ENCODE data around the gene BPI. TPM values are rescaled to one million over a fixed set of nuclear protein-coding genes. Genes with fewer than 3 reads are reported as not detected.
"Not testable (repeated sequence)": the region's sequence is repeated elsewhere in the genome, so short reads cannot be mapped to it uniquely, and the experiment has no call there.

BPI gene
- not detected in 2 replicates for total RNA-seq (2014; rRNA removed; shearing (Covaris generic))
- polyA plus RNA-seq (2016; fragmentation: Nextera tagmentation; extraction: Ambion mirVana) = 0.10 TPM in 1 of 2 replicates, not detected in the other

DNA sequence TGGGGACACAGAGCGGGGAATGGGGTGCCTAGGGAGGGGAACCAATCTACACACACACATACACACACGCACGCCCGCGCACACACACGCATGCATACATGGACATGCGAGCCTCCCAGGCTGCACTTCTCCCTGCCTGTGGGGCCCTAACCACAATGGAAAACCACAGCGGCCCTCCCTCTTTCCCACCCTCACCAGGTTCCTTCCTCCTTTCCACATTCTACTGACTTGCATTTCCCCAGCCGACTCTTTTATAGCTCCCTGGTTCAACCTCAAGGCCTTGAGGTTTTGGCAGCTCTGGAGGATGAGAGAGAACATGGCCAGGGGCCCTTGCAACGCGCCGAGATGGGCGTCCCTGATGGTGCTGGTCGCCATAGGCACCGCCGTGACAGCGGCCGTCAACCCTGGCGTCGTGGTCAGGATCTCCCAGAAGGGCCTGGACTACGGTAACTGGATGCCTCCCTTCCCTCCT lies at the start of gene BPI:
BPI (plus strand) TSS at position 249 of the 472 bp plus-strand sequence; CDS start at position 317, 68 bp downstream.
- Histone ChIP-seq H2AFZ (no peak within 1 kb of the TSS), H3K4me1 (ENCODE audit: insufficient read depth) (peaks cover 12% of the 10 kb centered on the region), H3F3A (ENCODE audit: insufficient read depth) (no peaks in the 10 kb centered on the region), H3K4me2 (ENCODE audit: unreplicated experiment) (no peak within 1 kb of the TSS), H3K36me3 (ENCODE audit: low read depth) (no peaks in the 10 kb centered on the region), H3K9ac (no peak within 1 kb of the TSS), H4K20me1 (ENCODE audit: insufficient read depth) (no peaks in the 10 kb centered on the region), H3K27ac (no peak within 1 kb of the TSS), H3K79me2 (ENCODE audit: insufficient read depth) (no peaks in the 10 kb centered on the region), H3K27me3 (replicated peaks; ENCODE audit: insufficient read depth) (no peaks in the 10 kb centered on the region), H3K9me3 (ENCODE audit: low read depth) (no peaks in the 10 kb centered on the region), H3K4me3 (no peak within 1 kb of the TSS), H3K9me2 (ENCODE audit: insufficient read depth) (no peaks in the 10 kb centered on the region)
- no peak for DNase-seq
- 84 to 86% methylated on average over 19 to 21 of the region's 21 CpGs for WGBS, 2 experiments (ENCODE audit: low coverage in 1 of 2, low lambda C conversion rate in 2 of 2, missing lambda C conversion rate in 2 of 2)
- in situ Hi-C loops (cut with MboI) = no loop called here
- TF ChIP-seq EZH2 (IDR thresholded peaks at IDR 0.05; ENCODE audit: insufficient read depth, poor library complexity, severe bottlenecking) (no peak), EZH2phosphoT487 (IDR thresholded peaks at IDR 0.05; ENCODE audit: insufficient read depth, low read depth) (no peak)

DNA sequence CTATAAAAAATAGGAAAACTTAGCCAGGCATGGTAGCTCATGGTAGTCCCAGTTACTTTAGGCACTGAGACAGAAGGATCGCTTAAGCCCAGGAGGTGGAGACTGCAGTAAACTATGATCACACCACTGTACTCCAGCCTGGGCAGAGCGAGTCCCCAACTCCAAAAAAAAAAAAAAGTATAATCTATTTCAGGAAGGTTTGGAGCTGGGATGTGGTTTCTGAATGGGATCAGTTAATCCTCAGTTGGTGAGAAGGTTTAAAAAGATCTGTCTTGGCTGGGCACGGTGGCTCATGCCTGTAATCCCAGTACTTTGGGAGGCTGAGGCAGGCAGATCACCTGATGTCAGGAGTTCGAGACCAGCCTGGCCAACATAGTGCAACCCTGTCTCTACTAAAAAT lies 49.3 kb upstream of the BPI start:
- WGBS, 2 experiments (ENCODE audit: low coverage in 1 of 2, low lambda C conversion rate in 2 of 2, missing lambda C conversion rate in 2 of 2) = 76 to 77% methylated on average over 4 of the region's 4 CpGs

GRCh38 chr20:38255393-38255792 lies 48.6 kb upstream of the BPI start:
- H3K79me2 ChIP-seq (ENCODE audit: insufficient read depth) = peaks cover 29% of the 10 kb centered on the region
- H3K4me1 ChIP-seq (ENCODE audit: insufficient read depth) = peaks cover 46% of the 10 kb centered on the region
- H4K20me1 ChIP-seq (ENCODE audit: insufficient read depth) = no peaks in the 10 kb centered on the region
- WGBS, 2 experiments (ENCODE audit: low coverage in 1 of 2, low lambda C conversion rate in 2 of 2, missing lambda C conversion rate in 2 of 2) = 1 to 4% methylated on average over 5 of the region's 5 CpGs
- no peaks in the 10 kb centered on the region for H3K36me3 ChIP-seq (ENCODE audit: low read depth)
- no peaks in the 10 kb centered on the region for H3K27me3 ChIP-seq (replicated peaks; ENCODE audit: insufficient read depth)
- H2AFZ ChIP-seq = peak overlapping the region; percentile 26; the same call in 1 of the 2 replicates
- H3K4me3 ChIP-seq = no peak overlapping the region
- H3K9me3 ChIP-seq (ENCODE audit: low read depth) = no peaks in the 10 kb centered on the region
- peaks cover 29% of the 10 kb centered on the region for H3F3A ChIP-seq (ENCODE audit: insufficient read depth)
- no peaks in the 10 kb centered on the region for H3K9me2 ChIP-seq (ENCODE audit: insufficient read depth)
- peak overlapping the region; percentile 63 for H3K27ac ChIP-seq
- peak overlapping the region; percentile 27; the same call in 1 of the 2 replicates for H3K9ac ChIP-seq
- peak overlapping the region; percentile 18 for H3K4me2 ChIP-seq (ENCODE audit: unreplicated experiment)
- TF ChIP-seq EZH2 (IDR thresholded peaks at IDR 0.05; ENCODE audit: insufficient read depth, poor library complexity, severe bottlenecking) = no peak
- no peak for TF ChIP-seq EZH2phosphoT487 (IDR thresholded peaks at IDR 0.05; ENCODE audit: insufficient read depth, low read depth)
- peak; percentile 88 for DNase-seq
- in situ Hi-C loops (cut with MboI) = no loop called here

More for the DNA sequence above, 49.3 kb upstream of the BPI start:
- H3K27ac ChIP-seq; H3K36me3 ChIP-seq (ENCODE audit: low read depth); H3K27me3 ChIP-seq (replicated peaks; ENCODE audit: insufficient read depth); H3K9ac ChIP-seq; H3K4me3 ChIP-seq; H2AFZ ChIP-seq; H4K20me1 ChIP-seq (ENCODE audit: insufficient read depth); in situ Hi-C loops (cut with MboI); H3K9me3 ChIP-seq (ENCODE audit: low read depth); DNase-seq; H3K9me2 ChIP-seq (ENCODE audit: insufficient read depth); H3K4me2 ChIP-seq (ENCODE audit: unreplicated experiment): not testable (repeated sequence)
- peaks cover 29% of the 10 kb centered on the region for H3K79me2 ChIP-seq (ENCODE audit: insufficient read depth)
- H3F3A ChIP-seq (ENCODE audit: insufficient read depth) = peaks cover 28% of the 10 kb centered on the region
- peaks cover 47% of the 10 kb centered on the region for H3K4me1 ChIP-seq (ENCODE audit: insufficient read depth)

- Histone ChIP-seq H3K9me3 (ENCODE audit: low read depth) (no peaks in the 10 kb centered on the region), H3K4me2 (ENCODE audit: unreplicated experiment) (peak overlapping the region; percentile 18), H2AFZ (peak overlapping the region; percentile 26; the same call in 1 of the 2 replicates), H3K36me3 (ENCODE audit: low read depth) (no peaks in the 10 kb centered on the region), H3K4me3 (no peak overlapping the region), H3K9me2 (ENCODE audit: insufficient read depth) (no peaks in the 10 kb centered on the region), H4K20me1 (ENCODE audit: insufficient read depth) (no peaks in the 10 kb centered on the region), H3K4me1 (ENCODE audit: insufficient read depth) (peaks cover 46% of the 10 kb centered on the region), H3K27ac (peak overlapping the region; percentile 63), H3K27me3 (replicated peaks; ENCODE audit: insufficient read depth) (no peaks in the 10 kb centered on the region), H3F3A (ENCODE audit: insufficient read depth) (peaks cover 29% of the 10 kb centered on the region), H3K79me2 (ENCODE audit: insufficient read depth) (peaks cover 29% of the 10 kb centered on the region), H3K9ac (peak overlapping the region; percentile 27; the same call in 1 of the 2 replicates)
- 92 to 95% methylated on average over 4 of the region's 4 CpGs for WGBS, 2 experiments (ENCODE audit: low coverage in 1 of 2, low lambda C conversion rate in 2 of 2, missing lambda C conversion rate in 2 of 2)
- TF ChIP-seq EZH2phosphoT487 (IDR thresholded peaks at IDR 0.05; ENCODE audit: insufficient read depth, low read depth) = no peak
- no peak for TF ChIP-seq EZH2 (IDR thresholded peaks at IDR 0.05; ENCODE audit: insufficient read depth, poor library complexity, severe bottlenecking)
- DNase-seq = no peak
- in situ Hi-C loops (cut with MboI) = no loop called here
Observed at GRCh38 chr20:38256021-38256420, 47.9 kb upstream of the BPI start.

All from GM23248 (cell line).